IPS-NIHi7 (cell line): ENCODE data around the gene ARID3A.
"Not testable (repeated sequence)": the region's sequence is repeated elsewhere in the genome, so short reads cannot be mapped to it uniquely, and the experiment has no call there.

Experiments
- DNase-seq: peaks from one replicate; pipeline ENCODE4 v3.0.0; 2012; ENCODE audit warnings: mixed read lengths; ENCODE audit errors: extremely low spot score

Gene ARID3A

GRCh38 chr19:891421-892200 is 34.2 kb upstream of the ARID3A start:
- DNase-seq = not testable (repeated sequence)

GRCh38 chr19:892243-892893 is 33.5 kb upstream of the ARID3A start:
- DNase-seq = no peak

GRCh38 chr19:892894-893689 is 32.7 kb upstream of the ARID3A start, which contains the start of the genes MED16 and RNU6-9:
MED16 (minus strand) TSS chr19:893187; CDS start chr19:891131, 2,056 bp downstream.
RNU6-9 (plus strand) TSS chr19:893484.
- peak; percentile 99 for DNase-seq

- no peak for DNase-seq
Observed at GRCh38 chr19:896434-896833, 29.4 kb upstream of the ARID3A start.

- DNase-seq = no peak
Observed at GRCh38 chr19:896999-897398, 28.8 kb upstream of the ARID3A start.

- DNase-seq = no peak
Observed at GRCh38 chr19:897442-898039, 28.3 kb upstream of the ARID3A start.

- no peak for DNase-seq
Observed at GRCh38 chr19:898663-899062, 27.2 kb upstream of the ARID3A start.

GRCh38 chr19:899336-900042 is 26.3 kb upstream of the ARID3A start:
- DNase-seq = no peak

- DNase-seq = no peak
Observed at GRCh38 chr19:900043-900301, 25.9 kb upstream of the ARID3A start.

- peak; percentile 90 for DNase-seq
Observed at GRCh38 chr19:900302-901111, 25.3 kb upstream of the ARID3A start.

- DNase-seq = no peak
Observed at GRCh38 chr19:901216-902092, 24.4 kb upstream of the ARID3A start.

- no peak for DNase-seq
Observed at GRCh38 chr19:902093-902370, 23.8 kb upstream of the ARID3A start.

- DNase-seq = no peak
Observed at GRCh38 chr19:902446-903226, 23.2 kb upstream of the ARID3A start.

- no peak for DNase-seq
Observed at GRCh38 chr19:903266-903797, 22.5 kb upstream of the ARID3A start.

GRCh38 chr19:904545-904944 is 21.3 kb upstream of the ARID3A start:
- no peak for DNase-seq

- no peak for DNase-seq
Observed at GRCh38 chr19:906480-906879, 19.4 kb upstream of the ARID3A start.

GRCh38 chr19:907183-907853 is 18.5 kb upstream of the ARID3A start:
- no peak for DNase-seq
